Pancreas (tissue), 10 donors: Measurements from ENCODE around the gene LSM10. TPM values are rescaled to one million over a fixed set of nuclear protein-coding genes. Genes with fewer than 3 reads are reported as not detected.
A peak's percentile ranks its signal among the peaks of the same experiment; 100 is the strongest.

ENCODE experiments used
- ATAC-seq, 4 donors: fragments of 200-7000 bp; cut with Tn5 transposase; one replicate each; pipeline versions ENCODE4 v1.8.0 to v1.9.1; 2020; ENCODE audit warnings: mild to moderate bottlenecking in 4 of 4, moderate library complexity in 4 of 4
- DNase-seq, 6 donors: peaks; one replicate each; pipeline ENCODE4 v3.0.0-alpha.2; 2020
- FAIRE-seq: peaks from 2 replicates; lab custom pipeline; 2012; peaks lifted over from hg19 to GRCh38; lab: Jason Lieb, UNC
- H3K27ac ChIP-seq, 4 donors: fragments of 200-600 bp; sonication (generic); 1 replicate in 3 of 4; 2 replicates in 1 of 4; pipeline versions ENCODE4 v1.5.0 to v1.8.0; 2020
- H3K27me3 ChIP-seq, 4 donors: fragments of 200-600 bp; one replicate each; pipeline ENCODE4 v1.8.0; 2021
- H3K36me3 ChIP-seq, 3 donors: fragments of 200-600 bp; sonication (generic) in 1 of 3; one replicate each; pipeline versions ENCODE4 v1.5.0 to v1.8.0; 2020 to 2021
- H3K4me1 ChIP-seq, 3 donors: fragments of 200-600 bp; one replicate each; pipeline ENCODE4 v1.8.0; 2021
- H3K4me3 ChIP-seq, 4 donors: fragments of 200-600 bp; sonication (generic) in 2 of 4; one replicate each; pipeline versions ENCODE4 v1.5.0 to v1.8.0; 2020 to 2021
- H3K9me3 ChIP-seq, 4 donors: fragments of 200-600 bp; one replicate each; pipeline ENCODE4 v1.8.0; 2021
- CTCF ChIP-seq, 4 donors: fragments of 200-600 bp; sonication (generic) in 3 of 4; IDR thresholded peaks; one replicate each; pipeline versions ENCODE4 v1.5.0 to v1.8.0; 2021; ENCODE audit warnings: antibody characterized with exemption in 4 of 4
- WGBS, 2 donors: extraction: QIAGEN DNeasy Blood & Tissue Kit; methylation state at CpG; one replicate each; pipeline ENCODE4 v1.1.7; 2013; 5-methylcytosine and 5-hydroxymethylcytosine counted together
- intact Hi-C, 3 donors: fragments of 100-400 bp; cut with DNase I; formaldehyde crosslinking; loops; one replicate each; pipeline versions ENCODE4 v1.11.1 to v1.14.2; 2022
- polyA plus RNA-seq, 2 donors: library from polyadenylated mRNA; stranded (reverse); fragments of 200-250 nt; gene quantifications; one replicate each; pipeline ENCODE4 v1.2.3, GENCODE V29; 2013
- total RNA-seq, 6 donors: library from RNA; stranded (reverse); fragmentation: NEBNext Ultra II Directional in 4 of 6; extraction: Animal tissue kit (Norgen Biotek cat#: 25700) in 4 of 6; gene quantifications; one replicate each; pipeline versions ENCODE4 v1.2.1 to v1.2.4, GENCODE V29; 2021 to 2023
- donor health status: healthy with polysubstance abuse.
- donor health status: DM: no; HTN: no; CAD: no; lungs with moderate emphysema.
- donor health status: DM: no; HTN: no; CAD: no.
- donor health status: control.
- donor health status: control.
- donor health status: Bipolar disorder and iron deficiency.
- donor health status: DM: yes; HTN: yes; CAD: no.
- donor health status: DM: no; HTN: no; CAD: no.
- donor health status: DM: no; HTN: no; CAD: no.
- donor health status: DM: yes; HTN: yes; CAD: no.

LSM10 gene
- total and polyA plus RNA-seq, 8 donors = 9.5 to 26.9 (median 14.3) TPM

- H3K27ac ChIP-seq = no peak overlapping the region
- TF ChIP-seq CTCF (IDR thresholded peaks at IDR 0.05) = no peak
- no peak for ATAC-seq
- no peaks in the 10 kb centered on the region for H3K9me3 ChIP-seq
- no peaks in the 10 kb centered on the region for H3K4me1 ChIP-seq
- H3K4me3 ChIP-seq = no peak overlapping the region
- no peak for FAIRE-seq
- intact Hi-C loops = no loop called here
- H3K27me3 ChIP-seq = no peaks in the 10 kb centered on the region
- 92 to 96% methylated on average over 11 of the region's 11 CpGs for WGBS, 2 donors
- DNase-seq = no peak
- H3K36me3 ChIP-seq = peaks cover 7 to 45% (median 11%) of the 10 kb centered on the region in 3 donors
These were observed 43.2 kb downstream of the LSM10 start for GRCh38 chr1:36354486-36354885.

GRCh38 chr1:36352910-36353878 is 44.5 kb downstream of the LSM10 start:
- DNase-seq (no peak), ATAC-seq (no peak), FAIRE-seq (no peak)
- Histone ChIP-seq H3K4me3 (no peak overlapping the region), H3K27ac (no peak overlapping the region), H3K27me3 (no peaks in the 10 kb centered on the region), H3K9me3 (no peaks in the 10 kb centered on the region), H3K36me3 (peaks cover 7 to 48% (median 13%) of the 10 kb centered on the region in 3 donors), H3K4me1 (no peaks in the 10 kb centered on the region)
- TF ChIP-seq CTCF (IDR thresholded peaks at IDR 0.05) = no peak
- intact Hi-C loops = no loop called here
- WGBS, 2 donors = 84 to 87% methylated on average over 15 of the region's 15 CpGs

- H3K9me3 ChIP-seq = no peaks in the 10 kb centered on the region
- H3K27ac ChIP-seq = no peak overlapping the region
- H3K36me3 ChIP-seq = peaks cover 7 to 50% (median 19%) of the 10 kb centered on the region in 3 donors
- intact Hi-C loops = no loop called here
- 81 to 84% methylated on average over 13 of the region's 13 CpGs for WGBS, 2 donors
- ATAC-seq (no peak), DNase-seq (no peak), FAIRE-seq (no peak)
- no peaks in the 10 kb centered on the region for H3K27me3 ChIP-seq
- no peak for TF ChIP-seq CTCF (IDR thresholded peaks at IDR 0.05)
- H3K4me1 ChIP-seq = no peaks in the 10 kb centered on the region
- no peak overlapping the region for H3K4me3 ChIP-seq
These were observed 45.4 kb downstream of the LSM10 start for GRCh38 chr1:36352125-36352909.

GRCh38 chr1:36351227-36351977 is 46.3 kb downstream of the LSM10 start:
- Histone ChIP-seq H3K27me3 (no peaks in the 10 kb centered on the region), H3K4me3 (no peak overlapping the region), H3K9me3 (no peaks in the 10 kb centered on the region), H3K36me3 (peaks cover 11 to 49% (median 19%) of the 10 kb centered on the region in 3 donors), H3K27ac (peak overlapping the region in 2 of 4 donors; percentile 22 to 41), H3K4me1 (no peaks in the 10 kb centered on the region)
- intact Hi-C loops = no loop called here
- TF ChIP-seq CTCF (IDR thresholded peaks at IDR 0.05) = no peak
- ATAC-seq (peak in 3 of 4 donors; percentile 9 to 15 (median 11)), FAIRE-seq (no peak), DNase-seq (no peak)
- 85% methylated on average over 14 of the region's 14 CpGs for WGBS, 2 donors
